ENCODE measurements around the gene RBM20. TPM values are rescaled to one million over a fixed set of nuclear protein-coding genes. Genes with fewer than 3 reads are reported as not detected.

RBM20 gene
- total RNA-seq, 1 experiment from 2014 or later: 0.10 TPM

DNA sequence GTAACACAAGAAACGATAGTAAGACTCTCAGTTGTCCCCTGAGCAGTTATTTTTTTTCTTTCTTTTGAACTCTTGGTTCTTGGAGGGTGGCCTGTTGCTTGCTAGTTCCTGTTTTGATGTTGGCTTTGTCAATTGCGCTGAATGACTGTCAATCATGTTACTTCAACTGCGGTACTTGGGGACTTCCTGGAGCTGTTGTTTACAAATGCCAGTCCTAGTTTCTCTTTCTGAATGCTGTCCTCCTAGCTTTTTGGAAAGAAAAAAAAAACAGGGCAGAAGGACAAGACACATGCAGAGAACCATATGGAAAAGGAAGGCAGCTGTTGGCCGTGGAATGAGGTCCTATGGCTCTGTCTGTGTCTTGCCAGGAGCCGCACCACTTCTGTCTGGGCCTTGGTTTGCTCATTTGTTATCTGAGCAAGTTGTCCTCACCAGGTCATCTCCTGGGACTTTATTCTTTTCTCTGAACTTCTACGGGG is 220.6 kb downstream of the RBM20 start:
- no TSS peak for BruUV-seq (replicated peaks)
- no peak overlapping the region for H3K4me3 ChIP-seq (ENCODE audit: low read depth in 2 of 2, low read length in 2 of 2)
- ChIA-PET CTCF (no interaction called here), POLR2A (interaction anchor here (0.5 kb wide), 1 partner anchor 54 kb away, joined by 5 read pairs; no protein-coding TSS in a partner anchor)
- no peaks in the 10 kb centered on the region for H3K36me3 ChIP-seq (ENCODE audit: control insufficient read depth, insufficient read depth, low read length)
- no peak for DNase-seq (ENCODE audit: low read depth, low spot score)
- H3K4me1 ChIP-seq (ENCODE audit: control insufficient read depth, insufficient read depth, low read length): peaks cover 11% of the 10 kb centered on the region
- ATAC-seq: no peak; the same call in 1 of the 2 replicates
- TF ChIP-seq SIN3A (IDR thresholded peaks at IDR 0.05; ENCODE audit: borderline replicate concordance, insufficient read depth, low read depth, low read length) (no peak), POLR2AphosphoS5 (IDR thresholded peaks at IDR 0.05; ENCODE audit: low read depth, low read length) (no peak), TCF7L2 (IDR thresholded peaks at IDR 0.05; ENCODE audit: low read depth, low read length) (no peak)
- TF ChIP-seq, protein P1, sequence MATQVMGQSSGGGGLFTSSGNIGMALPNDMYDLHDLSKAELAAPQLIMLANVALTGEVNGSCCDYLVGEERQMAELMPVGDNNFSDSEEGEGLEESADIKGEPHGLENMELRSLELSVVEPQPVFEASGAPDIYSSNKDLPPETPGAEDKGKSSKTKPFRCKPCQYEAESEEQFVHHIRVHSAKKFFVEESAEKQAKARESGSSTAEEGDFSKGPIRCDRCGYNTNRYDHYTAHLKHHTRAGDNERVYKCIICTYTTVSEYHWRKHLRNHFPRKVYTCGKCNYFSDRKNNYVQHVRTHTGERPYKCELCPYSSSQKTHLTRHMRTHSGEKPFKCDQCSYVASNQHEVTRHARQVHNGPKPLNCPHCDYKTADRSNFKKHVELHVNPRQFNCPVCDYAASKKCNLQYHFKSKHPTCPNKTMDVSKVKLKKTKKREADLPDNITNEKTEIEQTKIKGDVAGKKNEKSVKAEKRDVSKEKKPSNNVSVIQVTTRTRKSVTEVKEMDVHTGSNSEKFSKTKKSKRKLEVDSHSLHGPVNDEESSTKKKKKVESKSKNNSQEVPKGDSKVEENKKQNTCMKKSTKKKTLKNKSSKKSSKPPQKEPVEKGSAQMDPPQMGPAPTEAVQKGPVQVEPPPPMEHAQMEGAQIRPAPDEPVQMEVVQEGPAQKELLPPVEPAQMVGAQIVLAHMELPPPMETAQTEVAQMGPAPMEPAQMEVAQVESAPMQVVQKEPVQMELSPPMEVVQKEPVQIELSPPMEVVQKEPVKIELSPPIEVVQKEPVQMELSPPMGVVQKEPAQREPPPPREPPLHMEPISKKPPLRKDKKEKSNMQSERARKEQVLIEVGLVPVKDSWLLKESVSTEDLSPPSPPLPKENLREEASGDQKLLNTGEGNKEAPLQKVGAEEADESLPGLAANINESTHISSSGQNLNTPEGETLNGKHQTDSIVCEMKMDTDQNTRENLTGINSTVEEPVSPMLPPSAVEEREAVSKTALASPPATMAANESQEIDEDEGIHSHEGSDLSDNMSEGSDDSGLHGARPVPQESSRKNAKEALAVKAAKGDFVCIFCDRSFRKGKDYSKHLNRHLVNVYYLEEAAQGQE (IDR thresholded peaks at IDR 0.05; ENCODE audit: insufficient read depth in 1 of 2, low read depth in 2 of 2, low read length in 1 of 2): no peak
- TF ChIP-seq, protein P2, sequence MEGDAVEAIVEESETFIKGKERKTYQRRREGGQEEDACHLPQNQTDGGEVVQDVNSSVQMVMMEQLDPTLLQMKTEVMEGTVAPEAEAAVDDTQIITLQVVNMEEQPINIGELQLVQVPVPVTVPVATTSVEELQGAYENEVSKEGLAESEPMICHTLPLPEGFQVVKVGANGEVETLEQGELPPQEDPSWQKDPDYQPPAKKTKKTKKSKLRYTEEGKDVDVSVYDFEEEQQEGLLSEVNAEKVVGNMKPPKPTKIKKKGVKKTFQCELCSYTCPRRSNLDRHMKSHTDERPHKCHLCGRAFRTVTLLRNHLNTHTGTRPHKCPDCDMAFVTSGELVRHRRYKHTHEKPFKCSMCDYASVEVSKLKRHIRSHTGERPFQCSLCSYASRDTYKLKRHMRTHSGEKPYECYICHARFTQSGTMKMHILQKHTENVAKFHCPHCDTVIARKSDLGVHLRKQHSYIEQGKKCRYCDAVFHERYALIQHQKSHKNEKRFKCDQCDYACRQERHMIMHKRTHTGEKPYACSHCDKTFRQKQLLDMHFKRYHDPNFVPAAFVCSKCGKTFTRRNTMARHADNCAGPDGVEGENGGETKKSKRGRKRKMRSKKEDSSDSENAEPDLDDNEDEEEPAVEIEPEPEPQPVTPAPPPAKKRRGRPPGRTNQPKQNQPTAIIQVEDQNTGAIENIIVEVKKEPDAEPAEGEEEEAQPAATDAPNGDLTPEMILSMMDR (IDR thresholded peaks at IDR 0.05): no peak
- intact Hi-C loops (cut with micrococcal nuclease; ENCODE audit: unreplicated experiment): no loop called here
- no peaks in the 10 kb centered on the region for H3K9me3 ChIP-seq (ENCODE audit: control insufficient read depth, insufficient read depth, low read depth, low read length)
- no peak overlapping the region for H3K27ac ChIP-seq (ENCODE audit: low read length)
- in situ Hi-C loops (cut with HindIII; ENCODE audit: low pct_unique_long_range_greater_than_20kb, low sequenced_read_pairs): no loop called here
- H3K27me3 ChIP-seq (ENCODE audit: control insufficient read depth, insufficient read depth, low read length): no peaks in the 10 kb centered on the region

- intact Hi-C loops (cut with micrococcal nuclease; ENCODE audit: unreplicated experiment): no loop called here
- H3K4me1 ChIP-seq (ENCODE audit: control insufficient read depth, insufficient read depth, low read length): peaks cover 11% of the 10 kb centered on the region
- ATAC-seq: no peak
- no peaks in the 10 kb centered on the region for H3K36me3 ChIP-seq (ENCODE audit: control insufficient read depth, insufficient read depth, low read length)
- in situ Hi-C loops (cut with HindIII; ENCODE audit: low pct_unique_long_range_greater_than_20kb, low sequenced_read_pairs): no loop called here
- H3K4me3 ChIP-seq (ENCODE audit: low read depth in 2 of 2, low read length in 2 of 2): no peak overlapping the region
- CTCF ChIA-PET: no interaction called here
- no peak for DNase-seq (ENCODE audit: low read depth, low spot score)
- BruUV-seq (replicated peaks): no TSS peak
- H3K27ac ChIP-seq (ENCODE audit: low read length): peak overlapping the region; percentile 29; the same call in 1 of the 2 replicates
- TF ChIP-seq, protein P1 (IDR thresholded peaks at IDR 0.05; ENCODE audit: insufficient read depth in 1 of 2, low read depth in 2 of 2, low read length in 1 of 2): no peak
- TF ChIP-seq SIN3A (IDR thresholded peaks at IDR 0.05; ENCODE audit: borderline replicate concordance, insufficient read depth, low read depth, low read length): no peak
- TF ChIP-seq, protein P2 (IDR thresholded peaks at IDR 0.05): no peak
- no peak for TF ChIP-seq TCF7L2 (IDR thresholded peaks at IDR 0.05; ENCODE audit: low read depth, low read length)
- no peak for TF ChIP-seq POLR2AphosphoS5 (IDR thresholded peaks at IDR 0.05; ENCODE audit: low read depth, low read length)
- no peaks in the 10 kb centered on the region for H3K9me3 ChIP-seq (ENCODE audit: control insufficient read depth, insufficient read depth, low read depth, low read length)
- no peaks in the 10 kb centered on the region for H3K27me3 ChIP-seq (ENCODE audit: control insufficient read depth, insufficient read depth, low read length)
- POLR2A ChIA-PET: no interaction called here
These were observed 221.2 kb downstream of the RBM20 start for GRCh38 chr10:110865186-110865808.

Data from Panc1 (cell line).